HepG2 (cell line): ENCODE measurements around the gene EPB41L1. TPM values are rescaled to one million over a fixed set of nuclear protein-coding genes. Genes with fewer than 3 reads are reported as not detected.

Experiments
- E2F5 ChIP-seq: sonication (generic); formaldehyde crosslinking; conservative IDR thresholded peaks from 2 replicates; pipeline ENCODE4 v1.4.0; 2020; ENCODE audit warnings: missing genetic modification reagents
- ETS1 ChIP-seq: sonication (generic); formaldehyde crosslinking; IDR thresholded peaks from 2 replicates; pipeline ENCODE4 v1.4.0; 2020; ENCODE audit warnings: missing genetic modification reagents
- FOSL1 ChIP-seq: sonication (generic); formaldehyde crosslinking; IDR thresholded peaks from 2 replicates; pipeline ENCODE4 v1.9.0; 2021; ENCODE audit warnings: missing genetic modification reagents, borderline replicate concordance
- GMEB2 ChIP-seq: IDR thresholded peaks from 2 replicates; pipeline ENCODE4 v1.6.1; 2016; ENCODE audit warnings: missing biosample characterization, missing genetic modification reagents, low read depth
- IKZF4 ChIP-seq: sonication (generic); formaldehyde crosslinking; IDR thresholded peaks from 2 replicates; pipeline ENCODE4 v1.5.1; 2020; ENCODE audit warnings: borderline replicate concordance, mild to moderate bottlenecking, low read depth, missing genetic modification reagents; ENCODE audit errors: not compliant biosample characterization
- JDP2 ChIP-seq: sonication (generic); formaldehyde crosslinking; IDR thresholded peaks from 2 replicates; pipeline ENCODE4 v1.8.1; 2022; ENCODE audit warnings: missing genetic modification reagents, borderline replicate concordance
- NAIF1 ChIP-seq: sonication (generic); formaldehyde crosslinking; IDR thresholded peaks from 2 replicates; pipeline ENCODE4 v1.5.0; 2020; ENCODE audit warnings: mild to moderate bottlenecking, missing genetic modification reagents, borderline replicate concordance
- SMARCE1 ChIP-seq: fragments of 450-650 bp; IDR thresholded peaks from 2 replicates; pipeline ENCODE4 v1.6.1; 2017; ENCODE audit warnings: borderline replicate concordance
- SP1 ChIP-seq, 2 experiments: fragments of 450-650 bp in 1 of 2; sonication (generic) in 1 of 2; formaldehyde crosslinking in 1 of 2; IDR thresholded peaks; 2 replicates each; pipeline versions ENCODE4 v1.4.0 to v1.6.1; 2016 to 2020; ENCODE audit warnings: missing genetic modification reagents in 1 of 2
- TEF ChIP-seq: sonication (generic); formaldehyde crosslinking; IDR thresholded peaks from 2 replicates; pipeline ENCODE4 v1.5.0; 2020; ENCODE audit warnings: missing genetic modification reagents
- ZBTB3 ChIP-seq: sonication (generic); formaldehyde crosslinking; IDR thresholded peaks from 2 replicates; pipeline ENCODE4 v1.4.0; 2020; ENCODE audit warnings: low read depth, mild to moderate bottlenecking, moderate library complexity, missing genetic modification reagents, borderline replicate concordance
- ZNF10 ChIP-seq: sonication (generic); formaldehyde crosslinking; IDR thresholded peaks from 2 replicates; pipeline ENCODE4 v1.4.0; 2020; ENCODE audit warnings: mild to moderate bottlenecking, low read depth, missing genetic modification reagents, borderline replicate concordance
- ZNF121 ChIP-seq: sonication (generic); formaldehyde crosslinking; IDR thresholded peaks from 2 replicates; pipeline ENCODE4 v1.5.0; 2020; ENCODE audit warnings: mild to moderate bottlenecking, missing genetic modification reagents
- ZNF225 ChIP-seq: sonication (generic); formaldehyde crosslinking; IDR thresholded peaks from 2 replicates; pipeline ENCODE4 v1.4.0; 2020; ENCODE audit warnings: mild to moderate bottlenecking, missing genetic modification reagents
- ZNF260 ChIP-seq: sonication (generic); formaldehyde crosslinking; IDR thresholded peaks from 2 replicates; pipeline ENCODE4 v1.4.0; 2020; ENCODE audit warnings: missing genetic modification reagents, low read depth, mild to moderate bottlenecking, borderline replicate concordance
- ZNF557 ChIP-seq: sonication (generic); formaldehyde crosslinking; IDR thresholded peaks from 2 replicates; pipeline ENCODE4 v1.4.0; 2020; ENCODE audit warnings: missing genetic modification reagents
- ZNF674 ChIP-seq: sonication (generic); formaldehyde crosslinking; IDR thresholded peaks from 2 replicates; pipeline ENCODE4 v1.5.0; 2020; ENCODE audit warnings: low read depth, mild to moderate bottlenecking, missing genetic modification reagents
- ZNF770 ChIP-seq: sonication (generic); formaldehyde crosslinking; IDR thresholded peaks from 2 replicates; pipeline ENCODE4 v1.5.0; 2020; ENCODE audit warnings: mild to moderate bottlenecking, missing genetic modification reagents
- polyA plus RNA-seq, 8 experiments: library from polyadenylated mRNA; depleted of rRNA in 3 of 8; stranded (reverse) in 7 of 8; unstranded in 1 of 8; fragments of >200 nt; fragmentation: Illumina TruSeq in 4 of 8; extraction: Trizol in 4 of 8; gene quantifications; 2 replicates each; pipeline versions ENCODE4 v1.2.1 to v1.2.3, GENCODE V29; 2011 to 2016; ENCODE audit warnings: low read depth in 4 of 8, missing spikeins in 1 of 8, mixed read lengths in 1 of 8; ENCODE audit not compliant: insufficient read depth in 1 of 8
- total RNA-seq, 5 experiments: library from RNA; depleted of rRNA; stranded (reverse); fragments of >200 nt; fragmentation: Illumina TruSeq; extraction: Trizol; gene quantifications; 2 replicates each; pipeline ENCODE4 v1.2.3, GENCODE V29; 2016; ENCODE audit warnings: low read depth in 1 of 5

EPB41L1 gene
- total and polyA plus RNA-seq, 2 of the 13 experiments (the other 11 are each of a cell fraction or from before 2014, with no cell fraction given), result 16.7 to 39.0 TPM

- TF ChIP-seq ZNF770 (CRISPR knock-in tag) (no peak), ZNF10 (CRISPR knock-in tag) (no peak), JDP2 (CRISPR knock-in tag) (no peak), E2F5 (CRISPR knock-in tag) (no peak), ETS1 (CRISPR knock-in tag) (no peak), FOSL1 (CRISPR knock-in tag) (no peak), ZBTB3 (CRISPR knock-in tag) (0 out of 2 replicates have a peak, but pooled peaks have one; percentile 69), ZNF121 (CRISPR knock-in tag) (no peak), ZNF225 (CRISPR knock-in tag) (peak; percentile 94; the same call in 1 of the 2 replicates), ZNF674 (CRISPR knock-in tag) (no peak), ZNF557 (no peak), NAIF1 (CRISPR knock-in tag) (no peak), ZNF260 (CRISPR knock-in tag) (0 out of 2 replicates have a peak, but pooled peaks have one; percentile 34), GMEB2 (CRISPR knock-in tag) (no peak), TEF (CRISPR knock-in tag) (no peak), SP1 (IDR thresholded peaks at IDR 0.05) (no peak), SP1 (CRISPR knock-in tag; IDR thresholded peaks at IDR 0.05) (no peak), SMARCE1 (no peak), IKZF4 (CRISPR knock-in tag) (no peak)
Measured at GRCh38 chr20:36153736-36154699, 522 bp upstream of the EPB41L1 start (continued).
